HepG2 (cell line): Measurements from ENCODE around the gene PATZ1. TPM values are rescaled to one million over a fixed set of nuclear protein-coding genes. Genes with fewer than 3 reads are reported as not detected.
A peak's percentile ranks its signal among the peaks of the same experiment; 100 is the strongest.

Experiments used
- FOSL1 ChIP-seq: sonication (generic); formaldehyde crosslinking; IDR thresholded peaks from 2 replicates; pipeline ENCODE4 v1.9.0; 2021; ENCODE audit warnings: missing genetic modification reagents, borderline replicate concordance
- MAF1 ChIP-seq: sonication (generic); formaldehyde crosslinking; IDR thresholded peaks from 2 replicates; pipeline ENCODE4 v1.5.0; 2020; ENCODE audit warnings: missing genetic modification reagents, borderline replicate concordance
- MAZ ChIP-seq, 2 experiments: sonication (generic) in 1 of 2; formaldehyde crosslinking in 1 of 2; IDR thresholded peaks; 2 replicates each; pipeline versions ENCODE4 v1.5.0 to v1.6.1; 2012 to 2020; ENCODE audit warnings: low read depth in 2 of 2, mild to moderate bottlenecking in 2 of 2, borderline replicate concordance in 1 of 2, improper control_type of control experiment in 1 of 2, low read length in 1 of 2, missing genetic modification reagents in 1 of 2, moderate library complexity in 1 of 2
- MBNL3 ChIP-seq: fragments of 250-450 bp; sonication (Bioruptor Pico); conservative IDR thresholded peaks from 2 replicates; pipeline ENCODE4 v1.8.0; 2022; ENCODE audit warnings: mild to moderate bottlenecking, inconsistent platforms
- NFKBIZ ChIP-seq: IDR thresholded peaks from 2 replicates; pipeline ENCODE4 v1.6.1; 2018; ENCODE audit warnings: missing genetic modification reagents, missing compliant biosample characterization
- PHF20 ChIP-seq: sonication (generic); formaldehyde crosslinking; IDR thresholded peaks from 2 replicates; pipeline ENCODE4 v1.5.0; 2020; ENCODE audit warnings: mild to moderate bottlenecking, missing genetic modification reagents
- PTBP1 ChIP-seq: fragments of 200-400 bp; formaldehyde crosslinking; IDR thresholded peaks from 2 replicates; pipeline ENCODE4 v1.6.1; 2018; ENCODE audit warnings: low read length, low read depth; ENCODE audit not compliant: poor library complexity, severe bottlenecking
- THAP8 ChIP-seq: sonication (generic); formaldehyde crosslinking; IDR thresholded peaks from 2 replicates; pipeline ENCODE4 v1.5.1; 2020; ENCODE audit warnings: missing genetic modification reagents, mild to moderate bottlenecking, borderline replicate concordance
- ZIK1 ChIP-seq: sonication (generic); formaldehyde crosslinking; IDR thresholded peaks from 2 replicates; pipeline ENCODE4 v1.5.0; 2020; ENCODE audit warnings: mild to moderate bottlenecking, low read depth, missing genetic modification reagents, borderline replicate concordance
- ZNF143 ChIP-seq: sonication (generic); formaldehyde crosslinking; IDR thresholded peaks from 2 replicates; pipeline ENCODE4 v1.4.0; 2020; ENCODE audit warnings: missing genetic modification reagents
- ZNF224 ChIP-seq: sonication (generic); formaldehyde crosslinking; IDR thresholded peaks from 2 replicates; pipeline ENCODE4 v1.5.0; 2020; ENCODE audit warnings: mild to moderate bottlenecking, missing genetic modification reagents
- ZNF562 ChIP-seq: sonication (generic); formaldehyde crosslinking; IDR thresholded peaks from 2 replicates; pipeline ENCODE4 v1.8.0; 2022; ENCODE audit warnings: missing genetic modification reagents, borderline replicate concordance
- ZNF609 ChIP-seq: sonication (generic); formaldehyde crosslinking; IDR thresholded peaks from 2 replicates; pipeline ENCODE4 v1.4.0; 2020; ENCODE audit warnings: mild to moderate bottlenecking, missing genetic modification reagents, borderline replicate concordance
- polyA plus RNA-seq, 8 experiments: library from polyadenylated mRNA; depleted of rRNA in 3 of 8; stranded (reverse) in 7 of 8; unstranded in 1 of 8; fragments of >200 nt; fragmentation: Illumina TruSeq in 4 of 8; extraction: Trizol in 4 of 8; gene quantifications; 2 replicates each; pipeline versions ENCODE4 v1.2.1 to v1.2.3, GENCODE V29; 2011 to 2016; ENCODE audit warnings: low read depth in 4 of 8, missing spikeins in 1 of 8, mixed read lengths in 1 of 8; ENCODE audit not compliant: insufficient read depth in 1 of 8
- total RNA-seq, 5 experiments: library from RNA; depleted of rRNA; stranded (reverse); fragments of >200 nt; fragmentation: Illumina TruSeq; extraction: Trizol; gene quantifications; 2 replicates each; pipeline ENCODE4 v1.2.3, GENCODE V29; 2016; ENCODE audit warnings: low read depth in 1 of 5
- TF ChIP-seq, protein P1 (sequence below): sonication (generic); formaldehyde crosslinking; IDR thresholded peaks from 2 replicates; pipeline ENCODE4 v1.4.0; 2020; ENCODE audit warnings: missing genetic modification reagents, borderline replicate concordance
- TF ChIP-seq, protein P2 (sequence below): sonication (generic); formaldehyde crosslinking; IDR thresholded peaks from 2 replicates; pipeline ENCODE4 v1.4.0; 2020; ENCODE audit warnings: missing genetic modification reagents

Gene PATZ1
- total and polyA plus RNA-seq, 2 of the 13 experiments (the other 11 are each of a cell fraction or from before 2014, with no cell fraction given), result 24.9 to 30.5 TPM

DNA sequence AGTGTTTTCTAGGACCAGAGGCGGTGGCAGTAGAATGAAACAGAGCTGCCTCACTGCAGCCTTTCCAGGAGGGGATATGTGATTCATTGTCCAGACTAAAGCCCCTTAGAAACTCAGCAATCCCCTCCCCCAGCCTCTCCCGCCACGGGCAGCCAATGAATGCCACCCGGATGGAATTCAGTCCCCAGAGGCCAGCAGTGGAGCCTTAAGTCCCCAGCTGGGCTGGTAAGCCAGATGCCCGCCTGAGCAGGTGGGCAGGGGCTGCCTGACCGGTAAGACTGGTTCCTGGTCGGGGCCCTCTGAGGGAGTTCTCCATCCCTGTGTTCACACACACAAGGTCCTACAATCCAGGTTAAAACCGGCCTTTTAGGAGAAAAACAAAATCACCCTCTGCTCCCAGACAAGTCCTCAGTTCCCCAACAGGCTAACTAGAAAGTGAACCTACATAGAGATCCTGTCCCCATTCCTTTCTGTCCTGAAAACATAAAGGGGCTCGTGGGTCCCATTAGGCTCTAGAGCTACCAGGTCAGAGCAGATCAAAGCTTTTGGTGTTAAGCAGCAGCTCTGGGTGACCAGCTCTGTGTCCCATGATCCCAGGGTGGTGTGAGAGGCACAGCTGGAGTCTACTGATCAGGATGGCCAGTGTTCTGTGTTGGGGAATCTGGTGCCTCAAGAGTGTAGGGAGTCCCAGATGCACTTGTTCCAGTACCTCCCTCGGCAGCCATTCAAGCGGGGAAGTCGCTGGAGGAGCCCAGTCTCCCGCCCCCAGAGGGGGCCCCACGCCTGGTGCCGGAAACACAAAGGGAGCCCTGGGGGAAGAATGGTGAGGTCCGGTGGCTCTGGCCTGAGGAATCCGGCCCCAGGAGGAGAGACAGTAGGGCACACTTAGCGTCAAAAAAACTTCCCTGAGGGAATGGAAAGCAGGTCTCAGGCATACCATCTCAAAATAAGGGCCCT, 2.6 kb downstream of the PATZ1 start (continued):
- TF ChIP-seq NFKBIZ (CRISPR knock-in tag), result 0 out of 2 replicates have a peak, but pooled peaks have one; percentile 27
- TF ChIP-seq ZIK1 (CRISPR knock-in tag), result no peak
- TF ChIP-seq PHF20 (CRISPR knock-in tag), result no peak
- no peak for TF ChIP-seq FOSL1 (CRISPR knock-in tag)
- TF ChIP-seq ZNF224, result 0 out of 2 replicates have a peak, but pooled peaks have one; percentile 30
- TF ChIP-seq MAZ (IDR thresholded peaks at IDR 0.05; ENCODE audit: borderline replicate concordance, low read depth, low read length), result 0 out of 2 replicates have a peak, but pooled peaks have one; percentile 13
- TF ChIP-seq MAZ (CRISPR knock-in tag; IDR thresholded peaks at IDR 0.05; ENCODE audit: low read depth), result 0 out of 2 replicates have a peak, but pooled peaks have one; percentile 29
- TF ChIP-seq ZNF609 (CRISPR knock-in tag), result no peak
- TF ChIP-seq, protein P1, sequence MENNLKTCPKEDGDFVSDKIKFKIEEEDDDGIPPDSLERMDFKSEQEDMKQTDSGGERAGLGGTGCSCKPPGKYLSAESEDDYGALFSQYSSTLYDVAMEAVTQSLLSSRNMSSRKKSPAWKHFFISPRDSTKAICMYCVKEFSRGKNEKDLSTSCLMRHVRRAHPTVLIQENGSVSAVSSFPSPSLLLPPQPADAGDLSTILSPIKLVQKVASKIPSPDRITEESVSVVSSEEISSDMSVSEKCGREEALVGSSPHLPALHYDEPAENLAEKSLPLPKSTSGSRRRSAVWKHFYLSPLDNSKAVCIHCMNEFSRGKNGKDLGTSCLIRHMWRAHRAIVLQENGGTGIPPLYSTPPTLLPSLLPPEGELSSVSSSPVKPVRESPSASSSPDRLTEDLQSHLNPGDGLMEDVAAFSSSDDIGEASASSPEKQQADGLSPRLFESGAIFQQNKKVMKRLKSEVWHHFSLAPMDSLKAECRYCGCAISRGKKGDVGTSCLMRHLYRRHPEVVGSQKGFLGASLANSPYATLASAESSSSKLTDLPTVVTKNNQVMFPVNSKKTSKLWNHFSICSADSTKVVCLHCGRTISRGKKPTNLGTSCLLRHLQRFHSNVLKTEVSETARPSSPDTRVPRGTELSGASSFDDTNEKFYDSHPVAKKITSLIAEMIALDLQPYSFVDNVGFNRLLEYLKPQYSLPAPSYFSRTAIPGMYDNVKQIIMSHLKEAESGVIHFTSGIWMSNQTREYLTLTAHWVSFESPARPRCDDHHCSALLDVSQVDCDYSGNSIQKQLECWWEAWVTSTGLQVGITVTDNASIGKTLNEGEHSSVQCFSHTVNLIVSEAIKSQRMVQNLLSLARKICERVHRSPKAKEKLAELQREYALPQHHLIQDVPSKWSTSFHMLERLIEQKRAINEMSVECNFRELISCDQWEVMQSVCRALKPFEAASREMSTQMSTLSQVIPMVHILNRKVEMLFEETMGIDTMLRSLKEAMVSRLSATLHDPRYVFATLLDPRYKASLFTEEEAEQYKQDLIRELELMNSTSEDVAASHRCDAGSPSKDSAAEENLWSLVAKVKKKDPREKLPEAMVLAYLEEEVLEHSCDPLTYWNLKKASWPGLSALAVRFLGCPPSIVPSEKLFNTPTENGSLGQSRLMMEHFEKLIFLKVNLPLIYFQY (CRISPR knock-in tag), result no peak
- TF ChIP-seq MAF1 (CRISPR knock-in tag), result no peak
- TF ChIP-seq, protein P2, sequence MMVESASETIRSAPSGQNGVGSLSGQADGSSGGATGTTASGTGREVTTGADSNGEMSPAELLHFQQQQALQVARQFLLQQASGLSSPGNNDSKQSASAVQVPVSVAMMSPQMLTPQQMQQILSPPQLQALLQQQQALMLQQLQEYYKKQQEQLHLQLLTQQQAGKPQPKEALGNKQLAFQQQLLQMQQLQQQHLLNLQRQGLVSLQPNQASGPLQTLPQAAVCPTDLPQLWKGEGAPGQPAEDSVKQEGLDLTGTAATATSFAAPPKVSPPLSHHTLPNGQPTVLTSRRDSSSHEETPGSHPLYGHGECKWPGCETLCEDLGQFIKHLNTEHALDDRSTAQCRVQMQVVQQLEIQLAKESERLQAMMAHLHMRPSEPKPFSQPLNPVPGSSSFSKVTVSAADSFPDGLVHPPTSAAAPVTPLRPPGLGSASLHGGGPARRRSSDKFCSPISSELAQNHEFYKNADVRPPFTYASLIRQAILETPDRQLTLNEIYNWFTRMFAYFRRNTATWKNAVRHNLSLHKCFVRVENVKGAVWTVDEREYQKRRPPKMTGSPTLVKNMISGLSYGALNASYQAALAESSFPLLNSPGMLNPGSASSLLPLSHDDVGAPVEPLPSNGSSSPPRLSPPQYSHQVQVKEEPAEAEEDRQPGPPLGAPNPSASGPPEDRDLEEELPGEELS (CRISPR knock-in tag), result 0 out of 2 replicates have a peak, but pooled peaks have one; percentile 13
- no peak for TF ChIP-seq PTBP1
- no peak for TF ChIP-seq MBNL3 (CRISPR knock-in tag)
- no peak for TF ChIP-seq ZNF562 (CRISPR knock-in tag)
- no peak for TF ChIP-seq THAP8 (CRISPR knock-in tag)
- 0 out of 2 replicates have a peak, but pooled peaks have one; percentile 15 for TF ChIP-seq ZNF143 (CRISPR knock-in tag)
